Activated CD4-positive, CD25-positive, alpha-beta regulatory T cell (primary cell): ENCODE measurements around the gene DENND2A.
"Not testable (repeated sequence)": the region's sequence is repeated elsewhere in the genome, so short reads cannot be mapped to it uniquely, and the experiment has no call there.

Experiments used
- DNase-seq, 4 experiments: peaks; one replicate each; lab custom pipeline; 2025; lab: John Stamatoyannopoulos, UW

Gene DENND2A

DNA sequence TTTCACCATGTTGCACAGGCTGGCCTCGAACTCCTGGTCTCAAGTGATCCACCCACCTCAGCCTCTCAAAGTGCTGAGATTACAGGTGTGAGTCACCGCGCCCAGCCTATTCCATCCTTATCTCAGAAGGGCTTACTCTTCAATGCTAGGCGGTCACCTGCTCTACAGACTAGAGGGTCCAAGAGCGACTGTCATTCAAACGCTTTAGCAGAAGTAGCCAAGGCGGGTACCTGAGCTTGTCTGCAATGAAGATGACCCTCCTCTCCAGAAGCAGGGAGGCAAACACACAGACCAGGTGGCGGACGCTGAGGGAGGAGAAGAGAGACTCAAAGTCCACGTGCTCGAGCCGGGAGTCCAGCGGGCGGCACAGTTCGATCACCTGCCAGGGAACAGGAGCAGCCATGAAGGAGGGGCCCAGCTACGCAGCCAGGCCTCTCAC lies 96.2 kb downstream of the DENND2A start:
- no peak for DNase-seq

DNA sequence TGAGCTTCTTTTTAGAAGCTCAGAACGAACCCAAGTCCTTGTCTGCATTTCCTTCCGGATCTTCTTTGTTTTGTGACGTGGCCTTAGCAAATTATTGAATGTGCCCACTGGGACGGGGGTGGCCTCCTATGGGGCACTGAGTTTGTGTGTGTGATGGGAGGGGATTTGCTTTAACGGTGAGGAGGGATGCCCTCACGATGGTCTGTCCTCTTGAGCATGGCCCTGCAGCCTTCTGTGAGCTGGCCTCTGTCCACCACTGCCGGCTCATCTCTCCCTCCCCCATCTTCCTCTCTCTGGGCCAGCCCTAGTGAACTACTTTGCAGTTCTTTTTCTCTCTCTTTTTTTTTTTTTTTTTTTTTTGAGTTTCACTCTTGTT lies 98.4 kb downstream of the DENND2A start:
- DNase-seq: no peak

DNA sequence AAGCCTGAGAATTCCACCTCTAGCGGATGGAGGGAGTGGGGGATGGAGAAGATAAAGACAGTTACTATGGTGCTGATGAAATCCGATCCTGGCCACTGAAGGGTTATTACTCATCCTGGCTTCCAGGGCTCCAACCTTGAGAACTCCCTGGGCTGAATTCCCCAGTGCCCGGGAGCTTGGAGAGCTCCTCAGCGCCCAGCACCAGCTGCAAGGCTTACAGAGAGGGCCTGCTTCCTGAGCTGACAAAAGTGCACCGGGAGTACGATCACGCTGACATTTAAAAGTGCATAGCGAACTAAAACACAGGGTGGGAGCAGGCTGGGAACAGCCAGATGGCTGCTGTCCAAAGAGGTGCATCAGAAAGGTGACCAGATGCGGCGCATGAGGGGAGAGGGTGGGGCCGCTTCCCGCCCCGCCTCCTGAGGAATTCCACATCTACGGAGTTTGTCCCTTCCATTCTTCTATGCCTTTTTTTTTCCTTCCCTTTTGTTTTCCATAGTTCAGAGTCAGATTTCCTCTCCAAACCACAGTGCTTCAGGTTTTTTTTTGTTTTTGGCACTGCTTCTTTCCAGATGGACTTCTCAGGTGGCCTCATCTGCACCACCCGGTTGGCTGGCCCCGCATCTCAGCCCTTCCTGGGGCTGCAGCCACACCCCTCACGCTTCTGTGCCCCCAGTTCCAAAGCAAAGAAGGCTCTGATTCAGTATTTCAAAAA lies 98.9 kb downstream of the DENND2A start:
- DNase-seq: no peak

DNA sequence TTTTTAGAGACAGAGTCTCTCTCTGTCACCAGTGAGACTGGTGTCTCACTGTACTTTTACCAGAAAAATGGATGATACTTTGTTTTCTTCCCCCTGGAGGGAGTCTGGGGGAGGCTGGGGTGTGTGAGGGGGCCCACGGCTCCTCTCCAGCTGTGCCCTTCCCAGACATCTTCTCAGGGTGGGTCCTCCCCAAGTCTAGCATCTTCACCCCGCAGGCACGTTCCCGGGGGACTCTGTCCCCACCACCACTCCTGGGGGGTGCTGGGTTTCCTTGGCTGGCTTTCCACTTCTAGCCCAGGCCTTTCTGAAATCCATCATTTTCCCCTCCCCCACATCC lies 99.5 kb downstream of the DENND2A start:
- no peak for DNase-seq

DNA sequence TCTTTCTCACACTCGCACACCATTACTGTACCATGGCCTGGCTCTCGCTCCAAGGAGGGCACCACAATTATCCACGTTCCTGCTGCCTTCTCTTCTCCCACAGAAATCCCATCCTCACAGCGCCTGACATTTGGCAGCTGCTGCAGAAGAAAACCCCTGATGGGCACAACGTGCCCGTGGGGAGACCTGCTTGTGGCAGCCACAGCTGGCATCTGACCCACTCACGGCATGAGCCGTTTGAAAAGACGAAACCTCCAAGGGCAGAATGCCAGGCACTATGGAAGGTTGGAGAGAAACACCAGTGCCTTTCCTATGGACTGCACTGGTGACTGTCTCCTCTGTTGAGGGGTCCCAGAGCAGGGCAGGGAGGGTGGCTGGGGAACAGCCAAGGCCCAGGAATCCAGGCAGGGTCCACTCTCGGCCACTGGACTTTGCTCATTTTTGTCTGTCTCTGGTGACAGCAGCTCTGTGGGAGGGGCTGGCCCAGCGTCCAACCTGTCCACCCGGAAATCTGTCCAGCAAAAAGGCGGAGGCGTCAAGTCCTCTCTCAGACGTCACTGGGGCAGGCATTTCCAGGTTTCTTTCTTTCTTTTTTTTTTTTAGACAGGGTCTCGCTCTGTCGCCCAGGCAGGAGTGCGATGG lies 100.4 kb downstream of the DENND2A start:
- DNase-seq: no peak

DNA sequence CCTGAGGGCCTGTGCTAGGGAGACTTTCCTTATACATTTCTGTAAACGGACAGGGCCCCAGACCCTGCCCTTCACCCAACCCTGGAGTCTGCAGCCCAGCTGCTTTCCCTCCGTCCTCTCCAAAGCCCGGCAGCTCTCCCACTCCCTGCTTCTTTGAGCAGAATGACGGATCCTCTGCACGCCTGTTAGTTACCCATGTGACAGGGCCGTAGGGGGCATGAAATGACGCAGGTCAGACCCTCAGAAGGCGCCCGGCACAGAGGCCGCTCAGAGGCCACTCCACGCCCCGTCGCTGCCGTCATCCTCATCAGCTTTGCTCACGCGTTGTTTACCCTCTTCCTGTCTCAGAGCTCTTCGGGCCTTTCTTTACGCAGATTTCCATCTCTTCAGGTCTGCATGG lies 101.2 kb downstream of the DENND2A start:
- DNase-seq: no peak

DNA sequence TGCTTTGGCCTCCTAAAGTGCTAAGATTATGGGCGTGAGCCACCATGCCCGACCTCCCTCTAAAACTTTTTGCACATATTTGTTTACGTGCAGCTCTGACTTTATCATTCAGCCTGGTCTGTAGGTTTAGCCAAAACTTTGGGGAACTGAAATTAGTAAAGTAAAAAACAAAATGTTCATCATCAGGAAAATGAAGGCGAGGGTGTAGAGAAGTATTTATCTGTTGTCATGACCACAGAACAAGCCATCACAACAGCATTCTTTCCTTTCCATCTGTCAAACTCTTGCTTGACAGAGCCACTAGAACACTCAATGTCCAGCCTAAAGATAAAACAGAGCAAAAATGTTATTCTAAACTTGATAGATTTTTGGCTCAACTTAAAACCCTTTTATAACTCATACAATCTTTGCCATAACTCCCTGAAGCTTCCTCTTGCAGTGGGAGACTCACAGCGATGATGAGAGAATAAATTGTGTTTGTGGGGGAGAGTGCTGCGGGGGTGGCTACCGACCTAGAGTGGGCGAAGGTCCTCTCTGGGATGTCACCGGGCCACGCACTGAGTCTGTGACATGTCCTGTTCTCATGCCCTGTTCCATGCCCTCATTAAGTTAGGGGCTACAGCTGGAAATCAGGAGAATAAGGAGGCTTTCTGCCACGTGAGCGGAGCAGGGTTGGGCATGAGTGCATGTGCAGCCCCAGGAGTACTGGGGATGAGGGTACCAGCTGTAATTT lies 102.7 kb downstream of the DENND2A start:
- no peak for DNase-seq

DNA sequence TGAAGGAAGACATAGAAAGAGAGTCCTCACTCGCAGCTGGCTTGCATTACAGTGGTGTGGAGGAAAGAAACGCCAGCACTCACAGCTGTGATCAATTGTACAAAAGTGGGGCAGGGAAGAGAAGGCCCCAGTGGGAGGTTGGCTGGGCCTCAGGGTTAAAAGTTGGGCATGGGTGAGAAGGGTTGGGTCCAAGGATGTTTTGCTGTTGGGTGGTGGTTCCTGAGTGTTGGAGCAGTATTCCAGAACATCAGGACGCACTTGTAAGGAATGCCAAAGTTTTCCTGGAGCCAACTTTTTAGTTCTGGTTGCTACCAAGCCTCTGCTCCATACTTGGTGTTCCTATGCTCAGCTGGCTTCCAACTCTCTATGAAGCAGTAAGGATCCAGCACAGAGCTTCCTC lies 105.9 kb downstream of the DENND2A start:
- no peak for DNase-seq

DNA sequence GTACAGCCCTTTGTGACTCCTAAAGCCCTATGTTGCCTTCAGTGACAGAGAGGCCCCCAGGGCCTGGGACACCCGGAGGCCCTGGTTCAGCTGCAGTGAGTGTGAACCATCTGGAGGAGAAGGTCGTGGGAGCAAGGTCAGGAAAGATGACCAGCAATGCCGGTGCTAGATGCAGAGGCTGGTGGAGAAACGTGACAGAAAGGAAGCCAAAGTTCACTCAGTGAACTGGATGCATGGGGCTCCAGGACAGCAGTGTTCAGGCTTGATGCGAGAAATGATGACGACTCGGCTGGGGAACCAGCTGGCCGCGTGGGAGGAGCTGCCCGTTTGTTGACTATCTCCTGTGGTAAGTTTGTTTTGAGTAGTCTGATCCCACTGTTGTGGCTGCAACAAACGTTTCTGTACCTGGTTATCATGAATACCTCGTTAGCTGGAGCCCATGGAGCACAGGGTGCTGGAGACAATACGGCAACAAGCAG lies 107.2 kb downstream of the DENND2A start:
- DNase-seq: no peak

DNA sequence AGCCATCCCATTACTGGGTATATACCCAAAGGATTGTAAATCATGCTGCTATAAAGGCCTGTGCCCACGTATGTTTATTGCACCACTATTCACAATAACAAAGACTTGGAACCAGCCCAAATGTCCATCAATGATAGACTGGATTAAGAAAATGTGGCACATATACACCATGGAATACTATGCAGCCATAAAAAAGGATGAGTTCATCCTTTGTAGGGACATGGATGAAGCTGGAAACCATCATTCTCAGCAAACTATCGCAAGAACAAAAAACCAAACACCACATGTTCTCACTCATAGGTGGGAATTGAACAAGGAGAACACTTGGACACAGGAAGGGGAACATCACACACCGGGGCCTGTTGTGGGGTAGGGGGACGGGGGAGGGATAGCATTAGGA lies 111.2 kb downstream of the DENND2A start:
- DNase-seq: not testable (repeated sequence)

DNA sequence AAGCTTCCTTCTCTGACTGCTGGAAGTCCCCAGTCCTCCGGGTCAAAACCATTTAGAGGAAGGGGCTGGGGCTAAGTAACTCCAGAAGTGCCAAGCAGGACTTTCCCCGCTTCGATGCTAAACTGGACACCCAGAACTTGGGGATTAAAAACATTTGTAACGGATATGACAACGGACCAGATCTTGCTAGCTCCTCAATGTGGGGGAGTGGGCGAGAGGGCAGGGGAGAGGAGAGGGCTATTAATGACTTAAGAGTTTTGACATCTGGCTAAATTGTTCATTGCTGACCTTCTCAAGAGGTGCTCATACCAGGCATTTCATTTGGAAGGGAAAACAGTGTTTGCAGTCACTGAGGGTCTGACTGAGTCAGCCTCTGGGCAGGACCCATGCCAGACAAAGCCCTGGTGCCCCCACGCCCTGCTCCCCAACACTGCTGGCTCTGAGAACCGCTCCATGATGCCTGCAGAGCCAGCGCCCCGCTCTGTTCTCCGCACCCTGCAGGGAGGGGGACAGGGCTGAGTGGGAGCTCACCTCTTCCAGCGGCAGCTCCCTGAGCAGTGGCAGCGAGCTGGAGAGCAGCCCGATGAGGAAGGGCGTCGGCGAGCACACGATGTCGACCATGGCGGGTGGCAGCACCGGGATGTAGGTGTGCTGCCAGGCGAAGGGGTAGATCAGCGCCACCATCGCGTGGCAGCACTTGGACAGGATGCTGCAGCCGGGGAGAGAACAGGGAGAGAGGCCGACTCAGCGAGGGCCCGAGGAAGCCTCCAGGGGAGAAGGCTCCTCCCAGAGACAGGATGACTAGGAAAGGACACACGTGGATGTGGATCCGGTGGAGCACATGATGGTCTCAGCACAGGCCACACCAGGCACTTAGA lies 113.6 kb downstream of the DENND2A start:
- DNase-seq: no peak

DNA sequence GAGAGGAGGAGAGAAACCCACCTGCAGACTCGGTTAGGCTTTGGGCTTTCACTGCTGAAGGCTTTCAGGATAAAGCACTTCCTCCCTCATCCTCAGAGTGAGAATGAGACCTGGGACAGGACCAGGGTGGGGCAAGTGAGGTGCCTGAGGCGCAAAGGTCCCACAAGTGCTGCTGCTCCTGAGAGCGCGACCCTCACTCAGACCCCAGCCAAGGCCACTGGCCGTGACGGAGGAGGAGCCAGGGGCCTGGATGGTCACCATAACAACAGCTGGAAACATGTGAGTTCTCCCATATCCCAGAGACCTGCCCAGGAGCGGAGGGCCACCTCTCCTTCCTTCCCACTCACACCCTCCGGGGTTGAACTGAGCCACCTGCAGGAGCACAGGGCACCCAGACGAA lies 114.4 kb downstream of the DENND2A start:
- DNase-seq: no peak

DNA sequence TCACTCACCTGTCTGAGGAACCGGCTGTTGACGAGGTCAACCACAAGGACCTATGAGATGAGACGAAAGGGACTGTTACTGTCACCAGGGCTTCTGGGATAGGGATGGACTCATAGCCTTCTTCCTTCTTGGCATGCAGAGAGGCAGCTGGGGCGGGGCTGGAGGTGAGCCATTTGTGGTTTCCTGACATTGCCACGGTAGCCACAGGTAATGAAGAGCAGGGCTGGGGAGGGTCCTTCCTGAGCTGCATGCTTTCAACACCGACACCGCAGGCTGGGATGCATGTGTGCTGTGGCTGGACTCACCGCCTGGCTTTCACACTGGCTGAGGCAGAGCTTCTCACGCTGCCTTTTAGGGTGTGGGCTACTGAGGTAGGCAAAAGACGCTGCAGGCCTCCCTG lies 114.9 kb downstream of the DENND2A start:
- no peak for DNase-seq

DNA sequence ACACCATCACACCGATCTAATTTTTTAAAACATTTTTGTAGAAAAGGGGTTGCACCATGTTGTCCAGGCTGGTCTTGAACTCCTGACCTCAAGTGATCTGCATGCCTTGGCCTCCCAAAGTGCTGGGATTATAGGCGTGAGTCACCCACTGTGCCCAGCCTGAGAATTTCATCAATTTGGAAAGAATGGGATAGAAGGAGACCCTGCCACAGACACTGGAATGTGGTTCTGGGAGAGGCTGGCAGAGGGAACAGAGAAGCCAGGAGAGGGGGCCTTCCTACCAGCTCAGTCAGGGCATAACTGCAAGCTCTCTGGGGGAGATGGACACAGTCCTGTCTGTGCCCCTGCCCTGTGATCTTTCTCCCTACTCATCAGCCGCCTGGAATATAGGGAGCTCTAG lies 119.2 kb downstream of the DENND2A start:
- no peak for DNase-seq

DNA sequence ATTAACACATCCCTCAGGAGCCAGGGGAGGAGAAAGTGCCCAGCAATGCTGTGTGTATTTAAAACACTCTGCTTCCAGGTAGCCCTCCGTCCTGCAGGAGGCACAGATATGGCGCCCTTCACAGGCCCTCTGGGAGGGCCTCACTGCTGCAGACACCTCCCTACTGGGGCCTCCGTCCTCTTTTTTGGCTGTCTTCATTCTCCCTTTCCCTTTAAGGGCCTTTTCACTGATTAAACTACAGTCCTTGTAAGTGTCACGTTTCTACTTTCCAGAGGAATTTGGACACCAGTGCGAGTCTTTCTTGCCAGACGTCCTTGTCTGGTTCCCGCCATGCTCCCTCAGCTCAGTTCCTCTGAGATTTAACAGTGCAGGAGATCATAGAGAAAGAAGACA lies 121.6 kb downstream of the DENND2A start:
- no peak for DNase-seq

DNA sequence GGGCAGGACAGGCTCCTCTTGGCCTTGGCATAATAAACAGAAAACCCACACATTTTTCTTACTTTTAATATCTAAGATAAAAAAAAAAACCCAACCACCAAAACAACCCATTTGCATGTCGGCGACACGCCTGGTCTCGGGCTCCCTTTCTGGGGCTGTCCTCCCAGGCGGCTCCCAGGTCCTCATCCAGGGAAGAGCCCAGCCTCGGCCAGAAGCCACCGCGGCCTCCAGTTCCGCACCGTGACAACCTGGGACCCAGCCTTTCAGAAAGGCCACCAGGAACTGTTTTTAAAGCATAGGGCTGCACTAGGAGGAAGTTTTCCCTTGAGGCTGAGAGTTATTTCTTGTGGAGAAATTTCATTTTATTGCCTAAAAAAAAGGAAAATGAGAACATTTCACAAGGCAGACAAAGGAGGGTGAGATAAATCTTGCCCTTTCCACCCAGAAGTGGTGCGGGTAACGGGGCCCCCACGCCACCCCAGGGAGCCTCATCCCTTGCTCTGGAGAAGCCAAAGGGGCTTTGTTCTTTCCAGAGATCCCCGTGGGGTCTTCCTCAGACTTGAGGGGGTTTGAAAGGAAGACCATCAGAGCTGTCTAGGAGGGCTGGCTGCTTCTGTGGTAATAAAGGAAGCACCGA lies 122.1 kb downstream of the DENND2A start:
- DNase-seq: no peak

DNA sequence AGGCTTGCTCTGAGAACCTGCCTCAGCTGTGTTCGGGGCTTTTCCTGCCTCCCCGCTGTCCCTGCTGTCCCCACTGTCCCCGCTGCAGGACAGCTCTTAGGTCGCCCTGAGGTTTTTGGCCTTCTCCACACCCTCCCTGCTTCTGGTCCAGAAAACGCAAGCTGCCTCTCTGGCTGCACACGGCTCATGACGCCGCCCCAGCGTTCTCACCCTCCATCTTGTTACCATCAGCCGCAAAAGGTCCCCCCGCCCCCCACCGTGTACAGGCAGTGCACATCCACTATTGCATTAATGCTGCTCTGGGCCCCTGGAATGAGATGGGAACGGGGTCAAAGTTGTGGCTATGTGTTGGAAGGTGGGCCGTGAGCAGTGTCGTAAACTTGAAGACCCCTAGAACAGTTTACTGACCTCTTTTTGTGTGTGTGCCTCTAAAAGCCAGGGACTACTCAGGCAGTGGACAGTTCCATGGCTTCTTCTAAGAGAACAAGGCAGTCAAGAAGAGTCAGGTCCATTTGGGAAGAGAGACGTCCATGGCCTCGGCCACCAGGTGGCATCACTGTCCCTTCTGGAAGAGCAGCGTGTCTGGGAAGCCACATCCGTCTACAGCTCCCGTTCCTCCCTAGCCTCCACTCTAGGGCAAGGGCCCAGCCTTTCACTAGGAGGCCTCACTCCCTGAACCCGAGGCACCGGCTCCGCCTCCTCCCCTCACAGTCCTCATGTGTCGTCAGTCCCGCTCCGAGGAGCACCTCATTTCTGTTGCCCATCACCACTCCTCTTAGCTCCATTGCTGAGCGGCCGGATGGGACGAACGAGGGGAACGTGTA lies 122.9 kb downstream of the DENND2A start:
- peak; percentile 13 to 35 (median 15) for DNase-seq

DNA sequence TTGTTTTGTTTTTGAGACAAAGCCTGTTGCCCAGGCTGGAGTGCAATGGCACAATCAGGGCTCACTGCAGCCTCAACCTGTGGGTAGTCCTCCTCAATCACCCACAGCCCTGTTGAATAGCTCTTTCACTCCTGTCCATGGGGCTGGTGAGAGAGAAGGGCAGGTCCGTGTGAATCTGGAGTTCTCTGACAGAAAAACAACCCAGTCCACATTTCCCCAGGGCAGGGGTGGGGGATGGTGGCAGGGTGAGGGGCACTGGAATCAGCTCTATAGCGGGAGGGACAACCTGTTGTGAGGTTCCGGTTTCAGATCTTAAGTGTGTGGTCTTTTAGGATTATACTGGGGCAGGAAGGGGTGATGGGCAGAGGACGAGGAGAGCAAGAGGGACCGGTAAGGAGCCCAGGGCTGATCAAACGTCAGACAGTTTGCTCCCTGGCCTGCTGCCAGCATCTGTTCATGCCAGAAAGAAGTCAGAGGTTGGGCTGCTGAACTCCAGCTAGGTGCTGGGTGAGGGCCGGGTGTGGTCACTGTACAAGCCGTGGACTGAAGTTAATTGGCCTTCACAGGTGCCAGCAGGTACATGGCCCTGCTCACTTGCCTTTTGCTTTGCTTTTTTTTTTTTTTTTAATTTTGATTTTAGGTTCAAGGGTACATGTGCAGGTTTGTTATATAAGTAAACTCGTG lies 128.2 kb downstream of the DENND2A start:
- no peak for DNase-seq

DNA sequence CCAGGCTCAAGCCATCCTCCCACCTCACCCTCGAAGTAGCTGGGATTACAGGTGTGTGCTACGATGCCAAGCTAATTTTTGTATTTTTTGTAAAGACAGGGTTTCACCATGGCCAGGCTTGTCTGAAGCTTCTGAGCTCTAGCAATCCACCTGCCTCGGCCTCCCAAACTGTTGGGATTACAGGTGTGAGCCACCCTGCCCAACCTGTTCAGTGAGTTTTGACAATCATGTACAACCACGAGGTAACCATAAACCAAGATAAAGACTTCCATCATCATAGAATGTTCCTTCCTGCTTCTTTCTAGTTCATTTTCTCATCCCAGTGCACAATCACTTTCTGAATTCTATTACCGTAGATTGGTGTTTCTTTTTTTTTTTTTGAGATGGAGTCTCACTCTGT lies 130.8 kb downstream of the DENND2A start:
- no peak for DNase-seq

DNA sequence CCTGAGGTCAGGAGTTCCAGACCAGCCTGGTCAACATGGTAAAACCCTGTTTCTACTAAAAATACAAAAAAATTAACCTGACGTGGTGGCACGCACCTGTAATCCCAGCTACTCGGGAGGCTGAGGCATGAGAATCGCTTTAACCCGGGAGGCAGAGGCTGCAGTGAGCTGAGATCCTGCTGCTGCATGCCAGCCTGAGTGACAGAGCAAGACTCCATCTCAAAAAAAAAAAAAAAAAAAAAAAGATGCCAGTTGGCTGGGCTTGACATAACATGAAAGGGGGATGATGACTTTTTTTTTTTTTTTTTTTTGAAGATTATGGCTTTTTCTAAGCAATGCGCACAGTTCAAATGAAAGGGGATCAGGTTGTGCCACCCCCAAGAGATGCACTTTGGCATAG lies 133.1 kb downstream of the DENND2A start:
- DNase-seq: not testable (repeated sequence)
